Stimulated activated CD4-positive, alpha-beta T cell treated with anti-CD3 and anti-CD28 coated beads, Interleukin-12 subunit alpha, Interleukin-12 subunit beta, amount 100 ng/mL, for 48 hours (primary cell): ENCODE data around the gene SRGAP2B.
"Not testable (repeated sequence)": the region's sequence is repeated elsewhere in the genome, so short reads cannot be mapped to it uniquely, and the experiment has no call there.

ENCODE experiments used
- DNase-seq, 3 donors: peaks; one replicate each; pipeline ENCODE4 v3.0.0-alpha.2; 2020; ENCODE audit warnings: low read depth in 2 of 3, low spot score in 1 of 3

SRGAP2B gene

DNA sequence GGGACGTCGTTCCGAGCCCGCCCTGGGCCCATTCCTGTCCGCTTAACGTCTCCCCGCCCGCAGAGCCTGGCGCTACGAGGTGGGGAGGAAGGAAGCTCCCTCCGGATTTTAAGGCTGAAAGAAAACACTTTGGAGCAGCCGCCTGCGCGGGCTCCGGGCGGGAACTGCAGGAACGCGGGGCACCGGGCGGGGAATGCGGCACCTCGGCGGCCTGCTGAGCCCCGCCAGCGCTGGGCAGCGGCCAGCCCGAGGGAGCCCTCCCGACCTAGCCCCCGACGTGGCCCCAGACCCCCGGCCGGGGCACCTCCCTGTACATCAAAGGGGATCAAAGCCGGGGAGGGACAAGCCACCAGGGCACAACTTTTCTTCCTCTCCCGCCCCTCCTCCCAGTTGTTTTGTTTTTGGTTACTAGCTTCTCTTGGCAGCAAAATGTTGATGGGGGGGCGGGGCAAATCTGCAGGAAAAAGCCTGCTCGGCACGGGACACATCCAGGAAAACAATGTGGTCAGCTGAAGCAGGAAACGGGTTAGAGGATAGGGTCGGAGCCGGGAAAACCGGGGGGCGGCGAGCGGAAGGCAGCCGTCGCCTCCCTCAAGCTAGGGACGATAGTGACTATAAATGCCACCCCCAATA lies 1.5 kb downstream of the SRGAP2B start:
- peak in 1 of 3 donors; percentile 2 for DNase-seq

DNA sequence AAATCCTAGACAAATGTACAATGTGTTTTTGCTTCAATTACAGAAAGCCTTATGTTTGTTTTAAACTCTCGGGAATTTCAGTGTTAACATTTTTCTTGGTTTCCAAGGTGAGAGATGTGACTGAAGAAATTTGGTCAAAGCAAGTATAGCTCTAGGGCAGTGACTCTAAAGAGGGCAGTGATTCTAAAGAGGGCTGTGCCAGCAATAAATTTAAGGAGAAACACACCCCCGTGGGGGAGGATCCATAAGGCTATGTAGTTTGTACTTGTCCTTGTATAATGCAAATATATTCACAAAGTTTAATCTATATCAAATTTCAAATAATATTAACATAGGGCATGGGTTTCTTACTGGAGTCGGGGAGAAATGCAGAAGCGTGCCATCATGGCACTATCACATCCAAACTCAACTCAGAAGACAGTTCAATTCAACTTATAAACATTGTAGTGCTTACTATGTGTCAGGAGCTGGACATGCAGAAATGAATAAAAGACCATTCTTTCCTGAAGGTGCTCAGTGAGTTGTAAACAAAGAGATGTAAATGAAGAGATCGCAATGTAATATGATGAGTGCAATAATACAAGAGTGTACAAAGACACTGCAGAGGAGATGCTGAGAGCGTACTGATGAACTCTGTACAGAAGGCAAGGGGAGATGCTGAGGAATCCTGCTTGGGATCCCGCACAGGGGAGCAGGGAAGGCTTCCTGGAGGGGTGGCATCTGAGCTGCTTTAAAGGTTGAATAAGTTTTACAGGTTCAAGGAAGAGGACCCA lies 12.5 kb downstream of the SRGAP2B start:
- DNase-seq: not testable (repeated sequence)

DNA sequence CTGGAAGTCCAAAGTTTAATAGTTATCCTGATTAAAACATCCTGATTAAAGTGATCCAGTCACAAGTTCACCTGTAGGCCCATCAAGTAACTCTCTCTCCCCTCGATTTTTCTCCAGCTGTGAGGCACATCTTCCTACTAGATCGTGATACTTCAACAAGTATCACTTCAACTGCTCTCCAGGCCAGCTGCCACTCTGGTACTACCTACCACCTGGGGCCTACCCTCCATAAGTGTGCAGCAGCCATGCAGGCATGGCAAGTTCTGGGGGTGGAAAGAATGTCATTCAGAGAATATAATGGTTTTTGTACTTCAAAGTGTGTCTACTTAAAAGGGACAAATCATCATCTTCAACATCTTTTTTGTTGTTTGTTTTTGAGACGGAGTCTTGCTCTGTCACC lies 14.9 kb downstream of the SRGAP2B start:
- not testable (repeated sequence) for DNase-seq

DNA sequence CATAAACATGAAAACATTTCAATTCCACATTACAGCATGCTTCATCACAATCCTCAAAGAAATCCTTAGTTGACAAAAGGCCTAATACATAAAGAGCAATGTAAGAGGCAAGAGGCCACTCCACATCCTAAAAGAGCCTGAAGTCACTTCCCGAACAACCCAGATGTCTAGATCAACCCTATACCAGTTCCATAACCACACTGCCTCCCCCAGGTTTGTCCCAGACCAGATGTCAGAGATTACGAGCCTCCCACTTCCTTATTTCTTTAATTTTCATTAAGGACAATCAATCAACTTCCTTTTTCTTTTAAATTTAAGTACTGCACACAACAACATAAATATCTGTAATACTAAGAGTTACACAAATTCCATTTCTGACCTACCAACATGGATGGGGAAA lies 15.4 kb downstream of the SRGAP2B start:
- not testable (repeated sequence) for DNase-seq

DNA sequence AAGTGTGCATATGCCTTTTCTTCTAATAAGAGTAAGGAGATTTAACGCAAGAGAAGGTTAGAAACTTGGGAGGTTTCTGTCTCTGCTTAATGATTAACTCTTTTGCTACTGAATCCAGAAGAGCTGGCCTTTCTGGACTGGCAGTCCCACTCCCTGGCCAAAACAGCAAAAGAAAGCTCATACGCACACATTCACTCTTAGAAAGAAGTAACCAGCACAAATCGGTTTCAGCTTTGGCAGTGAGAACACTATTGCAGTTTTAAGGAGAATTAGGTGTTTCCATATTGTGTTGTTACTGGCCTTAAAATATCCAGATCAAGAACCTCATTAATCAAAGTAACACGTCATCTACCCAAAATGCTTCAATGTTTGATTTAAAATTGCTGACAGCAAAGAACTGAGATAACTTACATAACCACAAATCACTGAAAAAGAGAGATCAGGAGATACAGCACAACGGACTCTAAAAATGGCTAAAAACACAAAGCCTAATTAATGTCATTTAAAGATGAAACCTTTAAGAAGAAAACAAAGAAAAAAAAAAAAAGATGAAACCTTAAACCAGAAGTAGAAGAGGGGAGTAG lies 16.2 kb downstream of the SRGAP2B start:
- DNase-seq: not testable (repeated sequence)

DNA sequence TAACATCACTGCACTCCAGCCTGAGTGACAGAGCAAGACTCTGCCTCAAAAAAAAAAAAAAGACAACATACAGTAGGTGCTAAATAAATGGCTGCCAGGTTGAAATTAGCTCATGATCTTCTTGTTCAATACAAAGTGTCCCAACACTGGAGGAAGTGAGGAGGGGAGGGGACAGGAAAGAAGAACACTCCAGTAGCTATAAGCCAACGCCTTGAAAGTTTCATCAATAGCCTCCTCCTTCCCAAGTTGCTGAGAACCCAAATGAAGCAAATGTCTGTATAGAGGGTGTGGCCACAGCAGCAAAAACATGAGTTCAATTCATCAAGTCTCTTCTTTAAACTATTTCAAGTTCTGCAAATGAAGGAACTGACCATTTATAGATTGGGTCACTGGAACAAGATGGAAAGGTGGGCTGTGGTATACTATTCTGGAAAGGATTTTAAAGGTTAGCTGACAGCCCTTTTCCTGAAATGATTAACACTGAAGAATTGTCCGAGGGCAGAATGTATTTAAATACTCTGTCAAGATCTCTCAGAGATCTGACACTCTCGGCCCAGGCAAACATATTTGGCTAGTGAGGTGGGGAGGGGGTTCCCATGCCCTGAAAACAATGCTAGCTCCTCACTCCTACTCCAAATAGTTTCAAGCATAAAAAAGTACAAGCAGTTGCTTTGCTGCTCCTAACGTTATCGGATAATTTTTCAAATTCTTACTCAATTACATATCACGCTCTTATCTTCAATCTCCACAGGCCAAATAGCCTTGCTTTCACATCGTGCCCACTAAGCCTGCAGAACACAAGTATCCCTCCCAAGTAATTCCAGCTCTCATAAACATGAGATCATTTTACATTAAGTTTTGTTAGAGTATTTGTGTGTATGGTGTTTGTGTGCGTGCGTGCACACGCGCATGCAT lies 17.0 kb downstream of the SRGAP2B start:
- DNase-seq: not testable (repeated sequence)

DNA sequence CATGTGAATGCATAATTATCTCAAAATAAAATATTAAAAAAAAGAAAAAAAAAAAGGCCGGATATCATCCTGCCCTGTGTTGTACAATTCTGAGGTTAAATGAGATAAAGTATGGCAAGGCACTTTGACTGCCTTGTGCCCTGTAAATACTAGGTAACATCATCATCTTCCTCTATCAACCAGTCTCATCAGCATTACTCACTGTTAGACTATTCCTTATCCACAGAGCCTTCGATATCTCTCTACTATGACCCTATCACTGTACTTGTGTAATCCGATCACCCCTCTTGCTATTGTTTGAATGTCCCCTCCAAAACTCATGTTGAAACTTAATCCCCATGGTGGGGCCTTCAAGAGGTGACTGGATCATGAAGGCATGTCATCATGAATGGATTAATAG lies 18.3 kb downstream of the SRGAP2B start:
- DNase-seq: not testable (repeated sequence)

DNA sequence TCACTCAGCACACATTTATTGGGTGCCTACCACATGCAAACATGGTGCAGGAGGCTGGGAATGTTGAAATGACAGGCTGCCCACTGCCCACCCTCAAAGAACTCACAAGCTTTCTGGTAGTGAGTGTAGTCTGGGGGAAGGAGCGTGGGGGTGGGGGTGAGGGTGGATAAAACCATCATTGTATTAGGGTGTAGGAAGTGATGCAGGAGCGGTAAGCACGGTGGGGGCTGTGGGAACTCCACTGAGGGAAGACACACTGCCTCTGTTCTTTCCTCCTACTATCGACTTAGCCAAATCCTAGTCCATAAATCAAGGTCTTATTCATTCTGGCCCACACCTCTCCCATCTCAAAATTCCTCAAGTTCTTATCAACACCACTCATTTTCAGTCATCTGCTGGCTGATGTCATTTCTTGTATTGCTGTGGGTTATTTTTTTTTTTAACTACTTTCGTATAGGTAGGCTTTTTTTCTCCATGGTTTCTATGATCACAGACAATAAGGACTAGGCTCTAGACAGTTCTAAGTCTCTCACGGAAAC lies 21.0 kb downstream of the SRGAP2B start:
- DNase-seq: not testable (repeated sequence)

DNA sequence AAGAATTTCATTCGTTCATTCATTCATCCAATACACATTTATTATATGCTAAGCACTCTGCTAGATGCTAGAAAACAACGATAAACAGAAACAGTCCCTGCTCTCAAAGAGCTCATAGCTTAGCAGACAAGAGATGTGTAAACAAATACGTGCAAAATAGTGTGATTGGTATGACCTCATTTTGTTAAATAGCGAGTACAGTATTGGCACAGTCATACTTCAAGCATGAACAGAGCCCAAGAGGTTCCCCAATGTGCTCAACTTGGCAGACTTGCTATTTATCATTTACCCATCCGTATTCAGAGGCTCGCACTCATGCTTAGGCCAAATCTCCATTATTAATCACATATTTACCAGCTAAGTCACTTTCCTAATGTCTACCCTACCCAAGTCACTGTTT lies 23.6 kb downstream of the SRGAP2B start:
- not testable (repeated sequence) for DNase-seq

DNA sequence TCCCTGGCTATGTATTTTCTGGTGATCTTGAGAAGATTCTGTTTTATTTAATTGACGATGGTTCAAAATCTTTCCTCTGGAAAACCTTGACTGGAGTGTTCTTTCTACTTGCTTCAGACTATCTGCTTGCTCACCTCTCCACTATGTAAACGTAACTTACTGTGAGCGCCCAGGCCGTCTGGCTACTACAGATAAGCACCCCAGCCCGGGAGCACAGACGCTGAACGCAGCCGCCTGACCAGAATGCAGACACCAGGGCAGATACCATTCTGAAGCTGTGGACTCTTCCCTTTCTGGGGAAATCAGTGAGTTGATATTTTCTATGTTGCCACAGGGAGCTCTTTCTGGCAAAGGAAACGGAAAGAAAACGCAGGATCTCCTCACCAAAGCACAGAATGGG lies 28.6 kb downstream of the SRGAP2B start:
- DNase-seq: not testable (repeated sequence)

DNA sequence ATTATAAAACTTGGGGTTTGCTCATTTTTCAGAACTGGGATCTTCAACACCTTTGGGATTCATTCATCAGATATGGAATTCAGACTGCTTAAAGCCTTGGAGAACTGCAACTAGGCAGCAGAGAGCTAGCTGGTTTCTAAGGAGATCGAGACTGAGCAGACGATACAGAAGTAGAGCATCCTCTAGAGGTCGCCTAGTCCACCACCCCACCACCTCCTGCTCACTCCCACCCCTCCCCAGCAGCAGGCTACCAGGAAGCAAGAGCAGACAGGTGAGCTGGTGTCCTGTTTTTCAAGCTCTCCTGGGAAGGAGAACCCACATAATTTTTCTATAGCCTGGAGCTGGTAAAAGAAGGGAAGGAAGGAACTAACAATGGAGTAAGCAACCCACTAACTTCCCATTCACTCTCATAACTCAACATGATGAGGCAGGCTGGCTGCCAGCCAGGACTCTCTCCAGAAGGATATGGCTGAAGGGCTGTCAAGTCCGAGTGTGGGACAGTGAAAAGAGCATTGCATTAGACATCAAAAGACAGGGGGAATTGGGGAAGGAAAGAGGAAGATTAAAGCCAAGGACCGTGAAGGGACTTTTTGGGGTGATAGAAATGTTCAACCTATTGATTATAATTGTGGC lies 29.8 kb downstream of the SRGAP2B start:
- DNase-seq: not testable (repeated sequence)

DNA sequence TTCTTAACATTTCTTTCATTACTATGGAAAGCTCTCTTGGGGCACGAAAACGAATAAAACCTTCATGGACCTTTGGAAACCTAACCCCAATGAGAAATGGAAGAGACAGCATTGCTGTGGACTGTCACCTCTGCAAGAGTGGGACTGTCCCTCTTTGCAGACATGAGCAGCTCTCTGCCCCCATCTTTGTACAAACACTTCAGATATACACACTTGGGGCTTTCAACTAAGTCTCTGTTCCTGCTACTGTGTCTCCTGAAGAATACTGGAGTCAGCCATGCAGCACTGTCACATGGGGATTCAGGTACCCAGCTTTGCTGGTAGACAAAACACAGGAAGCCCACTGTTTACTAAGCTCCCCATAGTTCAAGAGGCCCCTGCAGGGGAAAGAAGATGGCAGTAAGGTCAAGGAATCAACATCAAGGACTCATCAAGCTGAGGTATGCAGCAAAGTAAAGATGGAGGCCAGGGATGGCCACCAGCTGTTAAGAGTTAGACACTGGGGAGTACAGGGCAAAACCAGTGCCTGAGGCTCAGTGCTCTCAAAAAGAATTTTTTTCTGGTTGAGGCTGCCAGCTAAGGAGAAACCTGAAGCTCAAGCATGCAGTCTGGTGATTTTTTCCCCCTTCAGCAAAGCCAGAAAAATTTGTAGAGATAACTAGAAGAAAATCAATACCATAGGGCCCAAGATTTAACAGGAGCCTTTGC lies 31.0 kb downstream of the SRGAP2B start:
- not testable (repeated sequence) for DNase-seq

DNA sequence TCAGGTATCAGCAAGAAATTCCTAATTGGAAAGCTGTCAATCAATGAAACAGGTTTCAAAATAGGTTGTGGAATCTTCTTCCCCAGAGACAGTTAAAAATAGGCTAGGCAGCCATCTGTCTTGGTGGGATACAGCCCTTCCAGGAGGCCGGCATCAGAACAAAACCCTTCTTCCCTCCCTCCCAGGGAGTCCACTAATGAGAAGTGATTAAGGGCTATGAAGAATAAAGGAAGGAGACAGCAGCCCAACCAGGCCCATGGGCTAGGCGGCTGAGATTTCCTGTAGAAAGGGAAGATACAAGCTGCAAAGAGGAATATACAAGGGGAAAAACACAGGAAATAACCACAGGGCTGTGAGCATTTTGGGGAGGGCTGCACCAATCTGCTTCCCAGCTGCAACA lies 31.8 kb downstream of the SRGAP2B start:
- DNase-seq: not testable (repeated sequence)

DNA sequence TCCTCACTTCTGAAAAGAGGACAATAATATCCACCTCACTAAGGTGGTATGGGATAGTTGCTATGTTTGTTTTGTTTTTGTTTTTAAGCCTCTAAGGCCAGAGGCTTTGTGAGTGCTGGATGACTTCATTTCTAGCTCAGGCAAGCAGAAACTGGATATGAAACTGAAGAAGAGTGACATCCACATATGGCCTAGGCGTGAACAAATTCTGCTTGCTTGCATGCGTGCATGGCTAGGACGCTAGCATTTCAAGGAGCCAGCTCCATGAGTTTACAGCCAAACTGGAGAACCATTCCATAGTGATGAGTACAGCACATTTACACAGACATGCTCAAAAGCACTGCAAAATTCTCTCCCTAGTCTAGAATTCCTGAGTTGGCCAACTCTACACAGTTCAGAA lies 36.9 kb downstream of the SRGAP2B start:
- DNase-seq: not testable (repeated sequence)

DNA sequence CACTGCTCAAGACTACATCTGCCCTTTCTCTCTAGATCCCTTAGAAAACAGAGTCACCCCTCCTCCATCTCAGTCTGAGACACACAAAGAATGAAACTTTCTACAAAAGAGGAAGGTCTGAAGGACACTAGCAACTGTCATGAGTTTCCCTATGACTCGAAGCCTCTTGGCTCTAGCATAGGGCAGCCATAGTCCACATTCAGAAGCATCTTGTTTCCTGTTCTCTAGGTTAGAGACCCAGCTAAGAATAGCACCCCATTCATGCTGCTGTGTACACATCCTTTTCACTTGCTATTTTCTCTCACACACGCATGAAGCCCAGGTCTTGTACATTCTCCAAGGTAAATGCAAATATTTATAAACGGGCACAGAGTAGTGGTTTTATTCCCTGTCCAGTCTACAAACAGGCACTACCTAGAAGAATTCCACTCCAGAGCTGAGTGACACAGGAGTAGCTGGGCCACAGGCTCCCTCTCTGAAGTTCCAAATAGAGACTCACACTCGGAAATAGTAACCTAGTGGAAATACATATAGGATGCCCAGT lies 39.8 kb downstream of the SRGAP2B start:
- not testable (repeated sequence) for DNase-seq

DNA sequence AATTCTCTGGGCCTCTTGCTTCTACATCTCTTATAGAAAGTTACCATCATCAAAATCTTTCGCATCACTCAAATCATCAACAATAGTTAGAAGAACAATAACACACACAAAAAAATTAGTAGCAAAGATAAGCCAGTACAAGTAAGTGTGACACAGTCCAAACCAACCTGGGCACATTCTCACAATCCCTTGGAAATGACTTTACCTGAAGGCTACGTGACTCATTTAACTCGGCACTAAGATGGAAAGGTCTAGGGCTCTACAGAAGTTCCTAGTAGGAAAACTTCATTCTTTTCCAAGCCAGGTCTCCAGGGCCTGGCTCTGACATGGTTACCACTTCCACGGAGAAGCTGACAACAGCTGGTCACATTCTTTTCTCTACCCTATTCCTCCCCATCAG lies 41.7 kb downstream of the SRGAP2B start:
- DNase-seq: not testable (repeated sequence)

DNA sequence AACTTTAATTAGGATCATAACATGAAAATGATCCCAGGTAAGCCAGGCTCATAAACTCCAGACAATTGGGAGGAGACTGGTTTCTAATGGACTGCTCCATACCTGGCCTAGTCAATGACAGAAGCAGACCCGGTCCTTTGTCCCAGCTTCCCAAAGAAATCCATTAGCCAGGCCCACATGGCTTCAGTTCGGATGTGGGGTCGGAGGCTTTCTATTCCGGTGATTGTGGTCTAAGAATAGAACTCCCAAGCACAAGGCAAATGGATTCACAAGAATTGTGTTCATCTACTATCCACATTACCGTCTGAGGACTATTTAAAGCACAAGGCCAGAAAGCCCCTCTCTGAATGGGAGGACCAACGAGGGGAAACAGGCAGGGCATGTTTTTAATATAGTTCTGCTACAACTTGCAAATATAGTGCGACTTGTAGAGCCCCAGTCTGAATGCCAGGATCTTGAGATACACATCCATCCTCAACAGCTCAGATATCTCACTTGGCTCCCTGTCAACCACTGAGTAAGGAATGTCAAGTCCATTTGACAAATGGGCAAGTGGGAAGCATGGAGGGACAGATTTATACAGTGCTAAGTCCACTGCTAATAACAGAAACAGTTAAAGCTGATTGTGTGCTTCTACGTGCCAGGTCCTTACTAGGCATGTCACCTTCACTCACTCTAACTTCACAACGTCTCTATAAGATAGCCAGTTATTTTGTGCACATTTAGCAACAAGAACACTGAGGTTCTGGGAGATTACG lies 42.9 kb downstream of the SRGAP2B start:
- DNase-seq: not testable (repeated sequence)

DNA sequence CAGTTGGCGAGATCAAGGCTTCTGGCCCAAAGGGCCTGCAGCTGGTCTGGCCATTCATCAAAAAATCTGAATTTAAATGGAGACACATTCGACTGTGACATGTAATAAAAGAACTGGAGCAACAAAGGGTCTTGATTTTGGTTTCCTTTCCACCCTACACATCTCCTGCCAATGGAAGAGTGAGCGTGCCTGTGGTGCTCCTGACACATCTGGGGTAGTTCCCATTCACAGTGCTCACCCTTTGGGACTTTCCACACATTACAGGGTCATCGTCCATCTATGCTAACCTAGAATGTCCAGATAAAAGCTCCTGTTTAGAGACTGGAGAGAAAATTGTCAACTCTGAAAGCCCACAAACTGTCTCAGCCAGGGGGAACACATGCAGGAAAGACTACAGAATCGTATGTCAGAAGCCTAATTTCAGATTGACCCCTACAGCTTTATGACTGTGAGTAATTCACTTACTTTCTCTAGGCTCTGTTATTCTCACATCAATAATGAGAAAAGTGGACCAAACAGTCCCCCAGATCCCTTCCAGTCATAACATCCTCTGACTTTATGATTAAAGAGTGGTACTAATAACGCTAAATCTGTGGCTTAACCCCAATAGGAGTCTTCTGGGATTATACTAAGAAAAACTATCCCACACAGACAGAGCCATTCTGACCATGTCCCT lies 46.8 kb downstream of the SRGAP2B start:
- DNase-seq: not testable (repeated sequence)
